Esophagus squamous epithelium (tissue), 5 donors: ENCODE measurements around the gene MYBPC1. TPM values are rescaled to one million over a fixed set of nuclear protein-coding genes. Genes with fewer than 3 reads are reported as not detected.
"Not testable (repeated sequence)": the region's sequence is repeated elsewhere in the genome, so short reads cannot be mapped to it uniquely, and the experiment has no call there.

Source experiments
- DNase-seq: peaks from one replicate; lab custom pipeline; 2025; lab: John Stamatoyannopoulos, UW
- H3K27ac ChIP-seq, 4 donors: fragments of 200-600 bp; sonication (generic); one replicate each; pipeline ENCODE4 v1.5.1; 2016 to 2019; ENCODE audit warnings: mild to moderate bottlenecking in 1 of 4
- H3K27me3 ChIP-seq, 4 donors: fragments of 200-600 bp; sonication (generic); 1 replicate in 3 of 4; 2 replicates in 1 of 4; pipeline versions ENCODE4 v1.5.1 to v1.6.0; 2017 to 2021; ENCODE audit warnings: antibody characterized with exemption in 1 of 4
- H3K36me3 ChIP-seq, 3 donors: fragments of 200-600 bp; sonication (generic); one replicate each; pipeline ENCODE4 v1.5.1; 2016 to 2019
- H3K4me1 ChIP-seq, 3 donors: fragments of 200-600 bp; sonication (generic); one replicate each; pipeline ENCODE4 v1.5.1; 2017 to 2019
- H3K4me3 ChIP-seq, 4 donors: fragments of 200-600 bp; sonication (generic); 1 replicate in 3 of 4; 2 replicates in 1 of 4; pipeline ENCODE4 v1.5.1; 2016 to 2019; ENCODE audit warnings: mild to moderate bottlenecking in 2 of 4, moderate library complexity in 1 of 4
- H3K9me3 ChIP-seq, 3 donors: fragments of 200-600 bp; sonication (generic); one replicate each; pipeline ENCODE4 v1.5.1; 2016 to 2019
- CTCF ChIP-seq, 6 experiments: fragments of 450-650 bp in 4 of 6; fragments of 200-600 bp in 2 of 6; sonication (generic) in 2 of 6; IDR thresholded peaks; one replicate each; pipeline ENCODE4 v1.5.1; 2016 to 2019; ENCODE audit warnings: antibody characterized with exemption in 6 of 6, mild to moderate bottlenecking in 4 of 6, moderate library complexity in 4 of 6
- POLR2A ChIP-seq, 4 donors: fragments of 450-650 bp; IDR thresholded peaks; one replicate each; pipeline ENCODE4 v1.6.1; 2017; ENCODE audit warnings: antibody characterized with exemption in 4 of 4, mild to moderate bottlenecking in 4 of 4, moderate library complexity in 3 of 4
- WGBS, 2 donors: methylation state at CpG; one replicate each; pipeline ENCODE4 v1.1.5; 2018; 5-methylcytosine and 5-hydroxymethylcytosine counted together
- intact Hi-C: fragments of 100-400 bp; cut with DNase I; formaldehyde crosslinking; loops from one replicate; pipeline ENCODE4 v1.15.0; 2022
- total RNA-seq, 4 donors: library from RNA; depleted of rRNA; stranded (reverse); fragments of >200 nt; gene quantifications; one replicate each; pipeline ENCODE4 v1.1.0, GENCODE V29; 2016
- donor health status: DM: yes; HTN: yes; CAD: no.

Gene MYBPC1
- not detected for total RNA-seq

- Histone ChIP-seq H3K4me1 (no peaks in the 10 kb centered on the region), H3K4me3 (no peak within 1 kb of the TSS), H3K27ac (no peak within 1 kb of the TSS), H3K36me3 (no peaks in the 10 kb centered on the region), H3K27me3 (no peaks in the 10 kb centered on the region), H3K9me3 (no peaks in the 10 kb centered on the region)
- no peak for DNase-seq
- 37 to 57% methylated on average over 6 of the region's 6 CpGs for WGBS, 2 donors
- intact Hi-C loops: no loop called here
- no peak for TF ChIP-seq CTCF (IDR thresholded peaks at IDR 0.05)
- TF ChIP-seq POLR2A (IDR thresholded peaks at IDR 0.05): no peak
Measured at GRCh38 chr12:101594700-101595099, at the start of gene MYBPC1. TSS of gene MYBPC1 (plus strand) at chr12:101594971. CDS start at chr12:101595071, 100 bp downstream.

DNA sequence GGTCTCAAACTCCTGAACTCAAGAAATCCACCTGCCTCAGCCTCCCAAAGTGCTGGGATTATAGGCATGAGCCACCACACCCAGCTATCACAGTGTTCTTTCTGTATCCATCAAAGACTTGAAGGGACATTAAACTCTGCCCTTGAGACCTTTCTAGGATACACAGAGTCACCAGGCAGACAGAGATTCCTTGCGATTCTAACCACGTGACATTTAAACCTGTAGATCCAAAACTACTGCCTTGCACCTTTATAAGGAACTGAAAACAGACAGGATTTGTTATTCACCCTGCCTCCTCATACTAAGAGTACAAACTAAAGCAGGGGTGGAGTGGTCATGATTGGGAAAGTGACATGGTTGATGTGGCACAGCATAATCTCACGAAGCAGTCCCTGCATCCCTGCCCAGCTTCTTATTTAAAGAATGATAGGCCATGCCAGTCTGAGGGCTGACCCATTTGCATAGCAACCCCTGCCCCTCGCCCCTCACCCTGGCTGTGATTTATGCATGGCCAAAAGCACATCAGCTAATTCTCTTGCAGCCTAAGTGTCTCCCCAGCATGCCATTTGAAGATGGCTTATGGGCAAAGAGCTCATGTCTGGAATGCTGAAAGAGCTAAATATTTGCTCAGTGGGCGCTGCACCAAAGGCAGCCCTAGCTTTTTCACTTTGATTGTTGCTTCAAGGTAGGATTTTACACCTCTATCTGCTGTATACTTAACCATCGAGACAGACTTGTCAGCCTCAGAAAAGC is 43.2 kb upstream of the MYBPC1 start:
- no peak for DNase-seq
- Histone ChIP-seq H3K4me3 (no peak overlapping the region), H3K27ac (no peak overlapping the region), H3K9me3 (no peaks in the 10 kb centered on the region), H3K4me1 (peaks cover 0 to 12% (median 0%) of the 10 kb centered on the region in 3 donors), H3K27me3 (no peaks in the 10 kb centered on the region), H3K36me3 (no peaks in the 10 kb centered on the region)
- intact Hi-C loops: no loop called here
- TF ChIP-seq POLR2A (IDR thresholded peaks at IDR 0.05) (no peak), CTCF (IDR thresholded peaks at IDR 0.05) (no peak)
- WGBS, 2 donors: 48 to 64% methylated on average over 6 of the region's 6 CpGs

DNA sequence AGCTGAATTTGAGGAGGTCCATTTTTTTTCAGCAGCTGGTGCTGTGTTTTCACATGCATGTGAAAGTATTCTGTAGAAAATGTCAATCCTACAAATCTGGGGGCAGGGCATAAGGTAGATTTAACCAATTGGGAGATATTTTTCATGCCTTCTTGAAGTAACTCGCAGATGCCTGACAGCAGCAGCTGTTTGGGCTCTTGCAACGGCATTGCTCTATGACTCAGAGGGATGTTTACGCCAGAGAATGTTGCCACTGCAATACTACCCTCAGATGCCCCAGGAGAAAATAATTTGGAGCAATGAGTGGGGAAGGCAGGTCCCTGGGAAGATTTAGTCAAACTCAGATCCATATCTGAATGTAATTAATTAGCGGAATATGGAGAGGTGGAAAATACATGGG is 42.5 kb upstream of the MYBPC1 start:
- no peak for DNase-seq
- intact Hi-C loops: no loop called here
- H3K36me3 ChIP-seq: no peaks in the 10 kb centered on the region
- no peaks in the 10 kb centered on the region for H3K27me3 ChIP-seq
- 24 to 34% methylated on average over 4 of the region's 4 CpGs for WGBS, 2 donors
- no peaks in the 10 kb centered on the region for H3K9me3 ChIP-seq
- no peak overlapping the region for H3K27ac ChIP-seq
- H3K4me1 ChIP-seq: peaks cover 0 to 12% (median 0%) of the 10 kb centered on the region in 3 donors
- TF ChIP-seq POLR2A (IDR thresholded peaks at IDR 0.05) (no peak), CTCF (IDR thresholded peaks at IDR 0.05) (no peak)
- no peak overlapping the region for H3K4me3 ChIP-seq

- no peak for TF ChIP-seq CTCF (IDR thresholded peaks at IDR 0.05)
- TF ChIP-seq POLR2A (IDR thresholded peaks at IDR 0.05): no peak
- 61 to 71% methylated on average over 4 of the region's 4 CpGs for WGBS, 2 donors
- intact Hi-C loops: no loop called here
Measured at GRCh38 chr12:101557094-101557493, 37.7 kb upstream of the MYBPC1 start.

GRCh38 chr12:101558726-101559125 is 36.0 kb upstream of the MYBPC1 start:
- H3K4me1 ChIP-seq, H3K36me3 ChIP-seq, H3K9me3 ChIP-seq, intact Hi-C loops, DNase-seq, H3K27me3 ChIP-seq, H3K4me3 ChIP-seq, H3K27ac ChIP-seq: not testable (repeated sequence)
- 89 to 92% methylated on average over 7 of the region's 7 CpGs for WGBS, 2 donors

More at GRCh38 chr12:101557094-101557493, 37.7 kb upstream of the MYBPC1 start:
- no peaks in the 10 kb centered on the region for H3K36me3 ChIP-seq
- DNase-seq: no peak
- no peak overlapping the region for H3K27ac ChIP-seq
- H3K9me3 ChIP-seq: no peaks in the 10 kb centered on the region
- no peak overlapping the region for H3K4me3 ChIP-seq
- no peaks in the 10 kb centered on the region for H3K27me3 ChIP-seq
- peaks cover 0 to 3% (median 0%) of the 10 kb centered on the region in 3 donors for H3K4me1 ChIP-seq
